VCaP (cell line): ENCODE measurements around the gene SPRR4.

Experiments
- H3K27ac ChIP-seq: fragments of 450-650 bp; 2 replicates; pipeline ENCODE4 v1.5.1; 2017
- TF ChIP-seq, protein P1 (sequence below): fragments of 450-650 bp; conservative IDR thresholded peaks from 2 replicates; pipeline ENCODE4 v1.5.1; 2017; ENCODE audit warnings: mild to moderate bottlenecking, moderate library complexity

The SPRR4 gene

DNA sequence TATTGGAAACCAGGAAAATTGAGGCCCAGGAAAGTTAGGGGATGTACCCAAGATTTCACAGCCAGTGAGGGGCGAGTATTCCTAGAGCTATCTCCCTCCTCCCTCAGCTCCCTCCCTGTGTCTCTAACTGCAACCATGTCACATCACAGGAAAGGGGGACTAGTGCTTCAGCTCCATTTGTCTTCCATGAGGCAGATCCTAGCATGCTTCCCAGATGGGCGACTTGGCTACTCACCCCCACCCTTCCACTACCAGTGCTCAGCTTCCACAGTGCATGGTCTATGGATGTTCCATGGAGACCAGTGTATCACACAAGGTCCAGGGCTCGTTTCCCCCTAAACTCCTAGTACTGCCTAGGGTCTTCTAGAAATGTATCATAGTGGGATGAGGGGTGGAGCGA lies 4.6 kb upstream of the SPRR4 start:
- TF ChIP-seq, protein P1, sequence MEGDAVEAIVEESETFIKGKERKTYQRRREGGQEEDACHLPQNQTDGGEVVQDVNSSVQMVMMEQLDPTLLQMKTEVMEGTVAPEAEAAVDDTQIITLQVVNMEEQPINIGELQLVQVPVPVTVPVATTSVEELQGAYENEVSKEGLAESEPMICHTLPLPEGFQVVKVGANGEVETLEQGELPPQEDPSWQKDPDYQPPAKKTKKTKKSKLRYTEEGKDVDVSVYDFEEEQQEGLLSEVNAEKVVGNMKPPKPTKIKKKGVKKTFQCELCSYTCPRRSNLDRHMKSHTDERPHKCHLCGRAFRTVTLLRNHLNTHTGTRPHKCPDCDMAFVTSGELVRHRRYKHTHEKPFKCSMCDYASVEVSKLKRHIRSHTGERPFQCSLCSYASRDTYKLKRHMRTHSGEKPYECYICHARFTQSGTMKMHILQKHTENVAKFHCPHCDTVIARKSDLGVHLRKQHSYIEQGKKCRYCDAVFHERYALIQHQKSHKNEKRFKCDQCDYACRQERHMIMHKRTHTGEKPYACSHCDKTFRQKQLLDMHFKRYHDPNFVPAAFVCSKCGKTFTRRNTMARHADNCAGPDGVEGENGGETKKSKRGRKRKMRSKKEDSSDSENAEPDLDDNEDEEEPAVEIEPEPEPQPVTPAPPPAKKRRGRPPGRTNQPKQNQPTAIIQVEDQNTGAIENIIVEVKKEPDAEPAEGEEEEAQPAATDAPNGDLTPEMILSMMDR: no peak
- H3K27ac ChIP-seq: no peak overlapping the region

DNA sequence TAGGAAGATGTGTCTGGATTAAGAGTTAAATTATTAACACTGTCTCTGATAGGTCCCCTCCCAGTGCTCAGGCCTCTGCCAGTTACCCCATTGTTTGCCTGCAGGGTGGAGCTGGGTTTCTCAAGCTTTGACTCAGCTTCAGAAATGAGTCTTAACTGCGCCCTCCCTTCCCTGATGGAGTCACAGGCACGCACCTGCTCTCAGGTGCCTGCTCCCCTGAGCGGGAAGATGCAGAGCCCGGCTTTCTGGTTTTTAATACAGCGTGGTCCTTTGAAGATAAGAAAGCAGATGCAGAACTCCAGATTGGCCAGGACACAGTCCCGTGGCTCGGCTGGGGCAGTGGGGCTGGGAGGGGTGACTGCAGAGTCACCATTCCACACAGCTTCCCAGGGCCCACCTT lies 3.2 kb upstream of the SPRR4 start:
- H3K27ac ChIP-seq: no peak overlapping the region
- TF ChIP-seq, protein P1: no peak

DNA sequence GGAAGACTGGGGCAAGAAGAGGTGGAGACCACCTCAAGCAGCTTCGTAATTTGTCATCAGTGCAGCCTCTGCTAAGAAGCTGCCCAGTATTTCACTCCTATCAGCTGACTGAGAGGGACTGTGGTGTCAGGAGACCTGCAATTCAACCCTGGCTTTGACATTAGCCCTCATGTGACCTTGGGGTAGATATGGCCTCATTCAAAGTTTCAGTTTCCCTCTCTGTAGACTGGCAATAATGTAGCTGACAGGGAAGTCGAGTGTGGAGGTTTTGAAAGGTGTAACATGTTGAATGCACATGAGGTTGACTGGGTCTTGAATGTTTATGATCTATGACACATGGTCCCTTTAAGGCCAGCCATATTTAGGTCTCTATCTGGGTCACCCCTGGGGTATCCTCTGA lies 2.2 kb upstream of the SPRR4 start:
- TF ChIP-seq, protein P1: no peak
- no peak overlapping the region for H3K27ac ChIP-seq

DNA sequence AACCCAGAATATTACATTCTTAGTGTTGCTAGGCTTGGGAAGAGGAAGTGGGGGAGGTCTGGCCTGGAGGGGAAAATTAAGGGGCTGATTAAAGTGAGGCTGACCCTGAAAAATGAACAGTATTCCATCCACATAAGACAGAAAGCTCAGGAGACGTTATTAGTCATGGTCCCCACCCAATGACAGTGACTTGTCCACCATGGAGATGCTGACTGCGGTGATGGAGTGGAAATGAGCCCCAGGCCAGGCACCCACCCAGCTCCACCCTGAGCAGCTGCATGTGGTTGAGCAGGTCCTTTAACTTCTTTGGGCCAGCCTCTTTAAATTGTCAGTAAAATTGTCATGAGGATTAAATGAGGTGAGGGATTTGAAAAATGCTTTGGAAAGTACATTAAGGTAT lies 1.4 kb upstream of the SPRR4 start:
- no peak overlapping the region for H3K27ac ChIP-seq
- TF ChIP-seq, protein P1: no peak

DNA sequence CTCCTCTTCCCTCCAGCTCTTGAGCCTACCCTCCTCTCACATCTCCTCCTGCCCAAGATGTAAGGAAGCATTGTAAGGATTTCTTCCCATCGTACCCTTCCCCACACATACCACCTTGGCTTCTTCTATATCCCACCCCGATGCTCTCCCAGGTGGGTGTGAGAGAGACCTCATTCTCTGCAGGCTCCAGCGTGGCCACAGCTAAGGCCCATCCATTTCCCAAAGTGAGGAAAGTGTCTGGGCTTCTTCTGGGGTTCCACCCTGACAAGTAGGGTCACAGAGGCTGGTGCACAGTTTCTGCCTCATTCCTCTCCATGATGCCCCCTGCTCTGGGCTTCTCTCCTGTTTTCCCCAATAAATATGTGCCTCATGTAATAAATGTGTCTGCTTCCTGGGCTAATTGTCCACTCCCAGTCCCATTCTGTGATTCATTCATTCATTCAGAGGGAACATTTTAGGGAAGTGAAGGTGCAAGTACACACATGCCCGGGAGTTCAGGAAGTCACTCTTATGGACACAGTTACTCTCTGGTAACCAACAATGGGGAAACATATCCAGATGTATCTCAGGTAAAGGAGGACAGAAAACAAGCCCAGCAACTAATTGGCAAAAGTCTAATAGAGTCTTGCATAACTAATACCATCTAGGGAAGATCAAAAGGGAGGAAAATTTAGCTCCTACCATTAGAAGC lies 1.9 kb downstream of the SPRR4 start:
- no peak overlapping the region for H3K27ac ChIP-seq
- TF ChIP-seq, protein P1: no peak

DNA sequence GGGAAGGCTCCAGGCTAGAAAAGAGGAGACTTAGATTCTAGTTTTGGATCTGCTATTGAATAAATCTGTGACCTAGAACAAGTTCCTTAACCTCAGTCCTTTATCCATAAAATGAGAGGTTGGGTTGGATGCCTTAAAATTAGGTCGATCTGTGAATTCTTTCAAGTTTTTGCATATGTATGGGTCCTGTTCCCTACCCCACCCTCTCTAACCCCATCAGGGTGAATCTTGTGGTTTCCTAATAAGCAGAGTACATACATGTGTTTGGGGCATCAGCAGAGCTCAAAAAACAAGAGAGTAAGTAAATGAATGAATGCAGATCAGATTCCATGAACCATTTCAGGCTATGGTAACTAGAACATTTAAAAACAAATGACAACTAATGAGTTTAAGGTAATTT lies 6.2 kb downstream of the SPRR4 start:
- TF ChIP-seq, protein P1: no peak

DNA sequence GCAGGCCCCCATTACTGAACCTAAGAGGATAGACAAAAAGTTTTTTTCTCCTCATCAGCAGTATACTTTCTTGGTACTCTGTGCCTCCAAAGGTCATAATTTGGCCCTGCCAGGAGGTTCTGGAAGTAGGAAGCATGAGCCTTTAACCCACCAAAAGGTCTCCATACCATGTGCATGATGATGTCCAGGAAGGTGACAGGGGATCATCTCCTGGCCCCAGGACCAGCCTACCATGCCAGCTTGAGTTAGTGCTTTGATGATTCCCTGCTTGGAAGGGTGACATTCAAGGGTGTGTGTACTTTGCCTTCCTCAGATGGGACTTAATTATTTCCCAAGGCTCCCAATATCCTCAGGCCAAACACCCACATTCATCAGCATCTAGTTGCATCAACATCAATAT lies 7.2 kb downstream of the SPRR4 start:
- TF ChIP-seq, protein P1: no peak
- no peak overlapping the region for H3K27ac ChIP-seq

More for the DNA sequence above, 6.2 kb downstream of the SPRR4 start:
- no peak overlapping the region for H3K27ac ChIP-seq
